ENCODE measurements around the gene PTGES2.
A peak's percentile ranks its signal among the peaks of the same experiment; 100 is the strongest.

PTGES2 gene

GRCh38 chr9:128094166-128094949 lies 33.2 kb downstream of the PTGES2 start:
- H3K4me1 ChIP-seq (ENCODE audit: low read length) = peaks cover 33% of the 10 kb centered on the region
- peaks cover 76% of the 10 kb centered on the region for H3K79me2 ChIP-seq (ENCODE audit: low read length)
- TF ChIP-seq EZH2phosphoT487 (IDR thresholded peaks at IDR 0.05; ENCODE audit: low read depth) (no peak), CTCF (IDR thresholded peaks at IDR 0.05; ENCODE audit: low read depth, low read length) (no peak)
- peak overlapping the region; percentile 86 for H3K27ac ChIP-seq (ENCODE audit: low read length)
- H3K36me3 ChIP-seq (replicated peaks; ENCODE audit: low read depth, low read length) = peaks cover 4% of the 10 kb centered on the region
- no peaks in the 10 kb centered on the region for H3K27me3 ChIP-seq (ENCODE audit: low read depth, low read length)
- peak overlapping the region; percentile 97 for H3K4me2 ChIP-seq (ENCODE audit: low read length)
- no peaks in the 10 kb centered on the region for H3K9me3 ChIP-seq (ENCODE audit: insufficient read depth, low read length)
- H3K4me3 ChIP-seq (ENCODE audit: low read length) = peak overlapping the region; percentile 71
- peak overlapping the region; percentile 46 for H3K9ac ChIP-seq (ENCODE audit: low read length)
- no peak overlapping the region for H2AFZ ChIP-seq (ENCODE audit: low read depth, low read length)
- peaks cover 7% of the 10 kb centered on the region for H4K20me1 ChIP-seq (ENCODE audit: insufficient read depth, low read length)

DNA sequence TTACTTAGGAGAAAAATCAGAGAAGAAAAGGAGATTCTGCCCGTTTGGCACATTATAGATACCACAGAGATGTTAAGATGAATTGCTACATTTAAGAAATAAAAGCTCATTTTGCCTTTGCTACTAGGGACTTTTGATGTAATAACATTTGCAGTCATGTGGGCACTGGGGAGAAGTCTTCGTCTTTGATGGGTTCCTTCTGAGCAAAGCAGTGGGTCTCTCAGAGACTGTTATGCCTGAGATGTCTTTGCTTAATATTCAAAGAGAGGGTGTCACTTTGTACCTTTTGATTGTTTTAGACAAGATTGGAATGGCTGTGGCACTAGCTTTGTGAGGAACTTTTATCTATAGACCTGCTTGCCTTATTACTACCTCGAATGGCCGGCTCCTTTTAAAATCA lies 34.5 kb downstream of the PTGES2 start:
- H3K9ac ChIP-seq (ENCODE audit: low read length) = 0 out of 2 replicates have a peak overlapping the region, but pooled peaks have one; percentile 46
- H3K9me3 ChIP-seq (ENCODE audit: insufficient read depth, low read length) = no peaks in the 10 kb centered on the region
- peaks cover 11% of the 10 kb centered on the region for H3K36me3 ChIP-seq (replicated peaks; ENCODE audit: low read depth, low read length)
- peaks cover 33% of the 10 kb centered on the region for H3K4me1 ChIP-seq (ENCODE audit: low read length)
- H4K20me1 ChIP-seq (ENCODE audit: insufficient read depth, low read length) = peaks cover 7% of the 10 kb centered on the region
- H3K27me3 ChIP-seq (ENCODE audit: low read depth, low read length) = no peaks in the 10 kb centered on the region
- H3K4me3 ChIP-seq (ENCODE audit: low read length) = peak overlapping the region; percentile 71; the same call in 1 of the 2 replicates
- H2AFZ ChIP-seq (ENCODE audit: low read depth, low read length) = no peak overlapping the region
- H3K27ac ChIP-seq (ENCODE audit: low read length) = peak overlapping the region; percentile 86
- peaks cover 76% of the 10 kb centered on the region for H3K79me2 ChIP-seq (ENCODE audit: low read length)
- TF ChIP-seq CTCF (IDR thresholded peaks at IDR 0.05; ENCODE audit: low read depth, low read length) (no peak), EZH2phosphoT487 (IDR thresholded peaks at IDR 0.05; ENCODE audit: low read depth) (no peak)
- peak overlapping the region; percentile 97 for H3K4me2 ChIP-seq (ENCODE audit: low read length)

DNA sequence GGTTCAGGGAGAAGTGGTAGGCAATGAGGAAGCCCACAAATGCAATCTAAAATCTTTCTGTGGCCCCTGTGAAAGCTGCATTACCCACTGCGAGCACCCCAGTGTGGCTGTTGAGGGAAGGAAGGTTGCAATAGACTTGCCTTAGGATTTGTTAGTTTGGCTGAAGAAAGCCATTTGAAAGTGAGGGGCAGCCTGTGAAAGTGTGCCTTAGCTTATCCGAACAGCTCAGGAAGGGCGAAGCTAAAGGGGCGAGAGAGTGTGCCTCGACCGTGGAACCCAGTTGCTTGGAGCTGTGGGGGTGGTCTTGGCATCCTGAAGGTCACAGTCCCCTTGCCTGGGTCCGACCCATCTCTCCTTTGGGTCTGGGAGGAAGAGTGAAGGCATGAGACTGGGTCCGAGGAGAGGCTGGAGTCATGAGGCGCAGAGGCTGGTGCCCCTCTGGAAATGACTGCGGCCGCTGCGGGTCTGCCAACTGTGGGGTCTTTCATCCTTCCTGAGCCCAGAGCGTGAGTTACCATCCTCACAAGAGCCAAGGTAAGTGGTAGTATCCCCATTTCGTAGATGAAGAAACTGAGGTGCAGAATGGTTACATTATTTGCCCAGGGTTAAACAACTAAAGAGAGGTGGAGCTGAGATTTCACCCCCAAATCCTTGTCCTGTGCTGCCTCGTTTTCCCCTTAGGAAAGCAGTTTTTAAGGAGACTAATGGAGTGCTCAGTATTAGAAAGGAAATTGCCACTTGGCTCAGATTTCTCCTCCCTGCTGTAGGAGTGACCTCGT lies 35.1 kb downstream of the PTGES2 start:
- Histone ChIP-seq H3K4me1 (ENCODE audit: low read length) (peaks cover 33% of the 10 kb centered on the region), H4K20me1 (ENCODE audit: insufficient read depth, low read length) (peaks cover 7% of the 10 kb centered on the region), H3K27me3 (ENCODE audit: low read depth, low read length) (no peaks in the 10 kb centered on the region), H2AFZ (ENCODE audit: low read depth, low read length) (no peak overlapping the region), H3K4me3 (ENCODE audit: low read length) (no peak overlapping the region), H3K4me2 (ENCODE audit: low read length) (peak overlapping the region; percentile 97), H3K36me3 (replicated peaks; ENCODE audit: low read depth, low read length) (peaks cover 12% of the 10 kb centered on the region), H3K9ac (ENCODE audit: low read length) (no peak overlapping the region), H3K9me3 (ENCODE audit: insufficient read depth, low read length) (no peaks in the 10 kb centered on the region), H3K27ac (ENCODE audit: low read length) (peak overlapping the region; percentile 86), H3K79me2 (ENCODE audit: low read length) (peaks cover 71% of the 10 kb centered on the region)
- TF ChIP-seq EZH2phosphoT487 (IDR thresholded peaks at IDR 0.05; ENCODE audit: low read depth) = no peak
- TF ChIP-seq CTCF (IDR thresholded peaks at IDR 0.05; ENCODE audit: low read depth, low read length) = no peak

DNA sequence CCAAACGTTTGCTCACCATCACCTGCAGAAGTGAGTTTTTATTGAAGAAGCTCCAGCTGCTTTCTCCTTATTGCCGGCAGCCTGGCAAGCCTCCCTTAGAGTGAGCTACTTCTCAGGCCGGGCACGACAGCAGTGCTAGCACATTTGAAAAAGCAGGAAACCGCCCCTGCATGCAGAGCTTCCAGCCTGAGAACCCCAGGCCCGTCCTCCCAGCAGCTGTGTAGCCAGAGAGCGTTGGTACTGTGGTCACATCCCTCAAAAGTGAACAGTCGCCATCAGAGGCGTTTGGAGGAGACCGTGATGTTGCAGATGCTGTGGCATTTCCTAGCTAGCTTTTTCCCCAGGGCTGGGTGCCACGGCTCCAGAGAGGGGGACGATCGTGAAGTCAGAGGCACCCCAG lies 36.0 kb downstream of the PTGES2 start:
- no peak for TF ChIP-seq EZH2phosphoT487 (IDR thresholded peaks at IDR 0.05; ENCODE audit: low read depth)
- no peak for TF ChIP-seq CTCF (IDR thresholded peaks at IDR 0.05; ENCODE audit: low read depth, low read length)
- H3K79me2 ChIP-seq (ENCODE audit: low read length) = peaks cover 63% of the 10 kb centered on the region
- H3K36me3 ChIP-seq (replicated peaks; ENCODE audit: low read depth, low read length) = peaks cover 9% of the 10 kb centered on the region
- H3K4me3 ChIP-seq (ENCODE audit: low read length) = no peak overlapping the region
- H3K27ac ChIP-seq (ENCODE audit: low read length) = no peak overlapping the region
- H3K9me3 ChIP-seq (ENCODE audit: insufficient read depth, low read length) = no peaks in the 10 kb centered on the region
- no peaks in the 10 kb centered on the region for H3K27me3 ChIP-seq (ENCODE audit: low read depth, low read length)
- H3K9ac ChIP-seq (ENCODE audit: low read length) = no peak overlapping the region
- peaks cover 33% of the 10 kb centered on the region for H3K4me1 ChIP-seq (ENCODE audit: low read length)
- peaks cover 7% of the 10 kb centered on the region for H4K20me1 ChIP-seq (ENCODE audit: insufficient read depth, low read length)
- H3K4me2 ChIP-seq (ENCODE audit: low read length) = no peak overlapping the region
- H2AFZ ChIP-seq (ENCODE audit: low read depth, low read length) = no peak overlapping the region

Measured in OCI-LY3 (cell line).